Activated CD4-positive, alpha-beta T cell treated with anti-CD3 and anti-CD28 coated beads for 48 hours (primary cell): ENCODE results near the gene PLD1.
A peak's percentile ranks its signal among the peaks of the same experiment; 100 is the strongest.
"Not testable (repeated sequence)": the region's sequence is repeated elsewhere in the genome, so short reads cannot be mapped to it uniquely, and the experiment has no call there.

Experiments used
- DNase-seq: peaks from one replicate; pipeline ENCODE4 v3.0.0-alpha.2; 2020

The PLD1 gene

GRCh38 chr3:171809861-171810628, at the start of gene PLD1:
Gene PLD1, minus strand, starts transcription at chr3:171810483. Its CDS starts 72,432 bp downstream, at chr3:171738051.
- DNase-seq = peak; percentile 59

GRCh38 chr3:171858770-171859169, 48.5 kb upstream of the PLD1 start:
- not testable (repeated sequence) for DNase-seq

- DNase-seq = no peak
Observed at GRCh38 chr3:171854649-171855305, 44.5 kb upstream of the PLD1 start.

- DNase-seq = no peak
Observed at GRCh38 chr3:171851660-171852058, 41.4 kb upstream of the PLD1 start.

GRCh38 chr3:171850960-171851659, 40.8 kb upstream of the PLD1 start:
- no peak for DNase-seq

GRCh38 chr3:171850320-171850959, 40.2 kb upstream of the PLD1 start:
- no peak for DNase-seq

- DNase-seq = no peak
Observed at GRCh38 chr3:171849617-171850319, 39.5 kb upstream of the PLD1 start.

- no peak for DNase-seq
Observed at GRCh38 chr3:171847595-171848259, 37.4 kb upstream of the PLD1 start.

GRCh38 chr3:171847133-171847532, 36.9 kb upstream of the PLD1 start:
- DNase-seq = no peak

- no peak for DNase-seq
Observed at GRCh38 chr3:171846597-171846996, 36.3 kb upstream of the PLD1 start.

GRCh38 chr3:171845481-171846284, 35.4 kb upstream of the PLD1 start:
- DNase-seq = no peak

GRCh38 chr3:171844873-171845272, 34.6 kb upstream of the PLD1 start:
- DNase-seq = no peak

- no peak for DNase-seq
Observed at GRCh38 chr3:171842864-171843518, 32.7 kb upstream of the PLD1 start, which contains the start of gene TMEM212. Gene TMEM212, plus strand, starts transcription at chr3:171843349. Its CDS starts 35 bp downstream, at chr3:171843384.

- DNase-seq = no peak
Observed at GRCh38 chr3:171841620-171842000, 31.3 kb upstream of the PLD1 start.

GRCh38 chr3:171840811-171841619, 30.7 kb upstream of the PLD1 start:
- no peak for DNase-seq

- DNase-seq = no peak
Observed at GRCh38 chr3:171840445-171840810, 30.1 kb upstream of the PLD1 start.

GRCh38 chr3:171839270-171839669, 29.0 kb upstream of the PLD1 start:
- DNase-seq = no peak

GRCh38 chr3:171838218-171838720, 28.0 kb upstream of the PLD1 start:
- no peak for DNase-seq

GRCh38 chr3:171837698-171838097, 27.4 kb upstream of the PLD1 start:
- no peak for DNase-seq

GRCh38 chr3:171836855-171837254, 26.6 kb upstream of the PLD1 start:
- DNase-seq = no peak
